ENCODE results near the gene UNC13B.
"Not testable (repeated sequence)": the region's sequence is repeated elsewhere in the genome, so short reads cannot be mapped to it uniquely, and the experiment has no call there.

DNA sequence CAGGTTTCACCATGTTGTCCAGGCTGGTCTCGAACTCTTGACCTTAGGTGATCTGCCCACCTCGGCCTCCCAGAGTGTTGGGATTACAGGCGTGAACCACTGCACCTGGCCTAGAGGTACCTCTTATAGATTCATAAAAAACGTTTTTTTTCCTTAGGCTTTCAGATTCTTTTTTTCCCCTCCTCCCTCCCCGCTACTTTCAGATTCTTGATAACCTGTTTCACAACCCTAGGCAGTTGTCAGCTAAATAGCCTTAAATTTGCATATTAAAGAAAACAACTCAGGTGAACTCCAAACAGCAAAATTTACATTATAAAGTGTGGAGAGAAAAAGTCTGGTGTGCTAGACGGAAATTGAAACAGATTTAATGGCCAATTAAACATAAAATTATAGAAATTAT, 4.0 kb upstream of the UNC13B start:
- not testable (repeated sequence) for TF ChIP-seq EZH2 (IDR thresholded peaks at IDR 0.05; ENCODE audit: insufficient read depth, low read length)
- TF ChIP-seq, protein P1, sequence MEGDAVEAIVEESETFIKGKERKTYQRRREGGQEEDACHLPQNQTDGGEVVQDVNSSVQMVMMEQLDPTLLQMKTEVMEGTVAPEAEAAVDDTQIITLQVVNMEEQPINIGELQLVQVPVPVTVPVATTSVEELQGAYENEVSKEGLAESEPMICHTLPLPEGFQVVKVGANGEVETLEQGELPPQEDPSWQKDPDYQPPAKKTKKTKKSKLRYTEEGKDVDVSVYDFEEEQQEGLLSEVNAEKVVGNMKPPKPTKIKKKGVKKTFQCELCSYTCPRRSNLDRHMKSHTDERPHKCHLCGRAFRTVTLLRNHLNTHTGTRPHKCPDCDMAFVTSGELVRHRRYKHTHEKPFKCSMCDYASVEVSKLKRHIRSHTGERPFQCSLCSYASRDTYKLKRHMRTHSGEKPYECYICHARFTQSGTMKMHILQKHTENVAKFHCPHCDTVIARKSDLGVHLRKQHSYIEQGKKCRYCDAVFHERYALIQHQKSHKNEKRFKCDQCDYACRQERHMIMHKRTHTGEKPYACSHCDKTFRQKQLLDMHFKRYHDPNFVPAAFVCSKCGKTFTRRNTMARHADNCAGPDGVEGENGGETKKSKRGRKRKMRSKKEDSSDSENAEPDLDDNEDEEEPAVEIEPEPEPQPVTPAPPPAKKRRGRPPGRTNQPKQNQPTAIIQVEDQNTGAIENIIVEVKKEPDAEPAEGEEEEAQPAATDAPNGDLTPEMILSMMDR (IDR thresholded peaks at IDR 0.05; ENCODE audit: insufficient read depth, low read depth, low read length): not testable (repeated sequence)

Data from astrocyte (in vitro differentiated cells and primary cell).